ENCODE data around the gene TSTD2. TPM values are rescaled to one million over a fixed set of nuclear protein-coding genes. Genes with fewer than 3 reads are reported as not detected.
A peak's percentile ranks its signal among the peaks of the same experiment; 100 is the strongest.
"Not testable (repeated sequence)": the region's sequence is repeated elsewhere in the genome, so short reads cannot be mapped to it uniquely, and the experiment has no call there.

The TSTD2 gene
- polyA plus RNA-seq, 3 donors = 1.2 to 11.4 (median 2.4) TPM

GRCh38 chr9:97575673-97576200 lies 57.4 kb downstream of the TSTD2 start:
- H3K4me3 ChIP-seq (replicated peaks in 1 of 3; ENCODE audit: low read depth in 2 of 3, low read length in 3 of 3) = peak overlapping the region; percentile 21 to 73 (median 50)
- no peaks in the 10 kb centered on the region for H4K20me1 ChIP-seq (ENCODE audit: insufficient read depth, low read length)
- Mint-ChIP-seq H3K27me3 (ENCODE audit: low read depth in 3 of 3) (peaks cover 0 to 11% (median 9%) of the 10 kb centered on the region in 3 donors), H3K4me3 (peak overlapping the region; percentile 89 to 99), H3K9me3 (peaks cover 0 to 6% (median 4%) of the 10 kb centered on the region in 7 donors), H3K36me3 (no peaks in the 10 kb centered on the region), H3K4me1 (peaks cover 18% of the 10 kb centered on the region), H3K27ac (peak overlapping the region in 1 of 7 donors; percentile 21)
- H3K27me3 ChIP-seq (ENCODE audit: control insufficient read depth in 2 of 2, insufficient read depth in 2 of 2, low read length in 2 of 2) = no peaks in the 10 kb centered on the region
- peak overlapping the region in 1 of 2 donors; percentile 14 for H3K27ac ChIP-seq (ENCODE audit: low read depth in 1 of 2, low read length in 2 of 2)
- peak overlapping the region; percentile 80 for H2AFZ ChIP-seq (ENCODE audit: insufficient read depth, low read depth, low read length, poor library complexity, severe bottlenecking)
- no peak for DNase-seq
- no peaks in the 10 kb centered on the region for H3K79me2 ChIP-seq (ENCODE audit: insufficient read depth, low read length)
- intact Hi-C loops (cut with micrococcal nuclease) = no loop called here
- no peaks in the 10 kb centered on the region for H3K9me3 ChIP-seq (replicated peaks in 1 of 2; ENCODE audit: control insufficient read depth in 1 of 2, insufficient read depth in 1 of 2, low read length in 2 of 2)
- H3K9ac ChIP-seq (ENCODE audit: insufficient read depth, low read length, poor library complexity, severe bottlenecking) = no peak overlapping the region
- 52% methylated on average over 4 of the region's 11 CpGs for WGBS (ENCODE audit: insufficient coverage)
- H3K36me3 ChIP-seq (replicated peaks in 1 of 2; ENCODE audit: control insufficient read depth in 1 of 2, insufficient read depth in 2 of 2, low read length in 2 of 2) = no peaks in the 10 kb centered on the region
- TF ChIP-seq, protein P1, sequence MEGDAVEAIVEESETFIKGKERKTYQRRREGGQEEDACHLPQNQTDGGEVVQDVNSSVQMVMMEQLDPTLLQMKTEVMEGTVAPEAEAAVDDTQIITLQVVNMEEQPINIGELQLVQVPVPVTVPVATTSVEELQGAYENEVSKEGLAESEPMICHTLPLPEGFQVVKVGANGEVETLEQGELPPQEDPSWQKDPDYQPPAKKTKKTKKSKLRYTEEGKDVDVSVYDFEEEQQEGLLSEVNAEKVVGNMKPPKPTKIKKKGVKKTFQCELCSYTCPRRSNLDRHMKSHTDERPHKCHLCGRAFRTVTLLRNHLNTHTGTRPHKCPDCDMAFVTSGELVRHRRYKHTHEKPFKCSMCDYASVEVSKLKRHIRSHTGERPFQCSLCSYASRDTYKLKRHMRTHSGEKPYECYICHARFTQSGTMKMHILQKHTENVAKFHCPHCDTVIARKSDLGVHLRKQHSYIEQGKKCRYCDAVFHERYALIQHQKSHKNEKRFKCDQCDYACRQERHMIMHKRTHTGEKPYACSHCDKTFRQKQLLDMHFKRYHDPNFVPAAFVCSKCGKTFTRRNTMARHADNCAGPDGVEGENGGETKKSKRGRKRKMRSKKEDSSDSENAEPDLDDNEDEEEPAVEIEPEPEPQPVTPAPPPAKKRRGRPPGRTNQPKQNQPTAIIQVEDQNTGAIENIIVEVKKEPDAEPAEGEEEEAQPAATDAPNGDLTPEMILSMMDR (IDR thresholded peaks at IDR 0.05) = no peak
- H3K4me2 ChIP-seq (replicated peaks; ENCODE audit: extremely low read depth, low read length, poor library complexity, severe bottlenecking) = peak overlapping the region; percentile 68
- peaks cover 10 to 11% of the 10 kb centered on the region in 2 donors for H3K4me1 ChIP-seq (ENCODE audit: control insufficient read depth in 1 of 2, insufficient read depth in 2 of 2, low read length in 2 of 2)

GRCh38 chr9:97574921-97575672 lies 58.1 kb downstream of the TSTD2 start:
- Mint-ChIP-seq H3K4me3 (peak overlapping the region; percentile 89 to 99), H3K27ac (peak overlapping the region in 6 of 7 donors; percentile 18 to 82 (median 54)), H3K27me3 (ENCODE audit: low read depth in 3 of 3) (peaks cover 0 to 10% (median 9%) of the 10 kb centered on the region in 3 donors), H3K4me1 (peaks cover 18% of the 10 kb centered on the region)
- Histone ChIP-seq H3K4me1 (ENCODE audit: control insufficient read depth in 1 of 2, insufficient read depth in 2 of 2, low read length in 2 of 2) (peaks cover 10 to 11% of the 10 kb centered on the region in 2 donors), H2AFZ (ENCODE audit: insufficient read depth, low read depth, low read length, poor library complexity, severe bottlenecking) (peak overlapping the region; percentile 80), H3K4me3 (replicated peaks in 1 of 3; ENCODE audit: low read depth in 2 of 3, low read length in 3 of 3) (peak overlapping the region; percentile 21 to 73 (median 50)), H3K9ac (ENCODE audit: insufficient read depth, low read length, poor library complexity, severe bottlenecking) (peak overlapping the region; percentile 56), H3K27ac (ENCODE audit: low read depth in 1 of 2, low read length in 2 of 2) (peak overlapping the region in 1 of 2 donors; percentile 14), H3K4me2 (replicated peaks; ENCODE audit: extremely low read depth, low read length, poor library complexity, severe bottlenecking) (peak overlapping the region; percentile 68)
- H3K79me2 ChIP-seq (ENCODE audit: insufficient read depth, low read length); intact Hi-C loops (cut with micrococcal nuclease); DNase-seq; H4K20me1 ChIP-seq (ENCODE audit: insufficient read depth, low read length); H3K27me3 ChIP-seq (ENCODE audit: control insufficient read depth in 2 of 2, insufficient read depth in 2 of 2, low read length in 2 of 2); H3K9me3 ChIP-seq (replicated peaks in 1 of 2; ENCODE audit: control insufficient read depth in 1 of 2, insufficient read depth in 1 of 2, low read length in 2 of 2); H3K36me3 Mint-ChIP-seq; H3K36me3 ChIP-seq (replicated peaks in 1 of 2; ENCODE audit: control insufficient read depth in 1 of 2, insufficient read depth in 2 of 2, low read length in 2 of 2); H3K9me3 Mint-ChIP-seq: not testable (repeated sequence)
- WGBS (ENCODE audit: insufficient coverage) = 48% methylated on average over 13 of the region's 21 CpGs

DNA sequence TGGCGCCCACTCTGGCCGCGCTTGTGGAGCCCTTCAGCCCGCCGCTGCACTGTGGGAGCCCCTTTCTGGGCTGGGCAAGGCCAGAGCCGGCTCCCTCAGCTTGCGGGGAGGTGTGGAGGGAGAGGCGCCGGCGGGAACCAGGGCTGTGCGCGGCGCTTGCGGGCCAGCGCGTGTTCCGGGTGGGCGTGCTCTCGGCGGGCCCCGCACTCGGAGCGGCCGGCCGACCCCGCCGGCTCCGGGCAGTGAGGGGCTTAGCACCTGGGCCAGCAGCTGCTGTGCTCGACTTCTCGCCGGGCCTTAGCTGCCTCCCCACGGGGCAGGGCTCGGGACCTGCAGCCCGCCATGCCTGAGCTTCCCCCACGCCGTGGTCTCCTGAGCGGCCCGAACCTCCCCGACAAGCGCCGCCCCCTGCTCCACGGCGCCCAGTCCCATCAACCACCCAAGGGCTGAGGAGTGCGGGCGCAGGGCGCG lies 59.0 kb downstream of the TSTD2 start:
- H3K27ac Mint-ChIP-seq; H3K4me3 ChIP-seq (replicated peaks in 1 of 3; ENCODE audit: low read depth in 2 of 3, low read length in 3 of 3); H3K9me3 ChIP-seq (replicated peaks in 1 of 2; ENCODE audit: control insufficient read depth in 1 of 2, insufficient read depth in 1 of 2, low read length in 2 of 2); H2AFZ ChIP-seq (ENCODE audit: insufficient read depth, low read depth, low read length, poor library complexity, severe bottlenecking); H3K36me3 ChIP-seq (replicated peaks in 1 of 2; ENCODE audit: control insufficient read depth in 1 of 2, insufficient read depth in 2 of 2, low read length in 2 of 2); intact Hi-C loops (cut with micrococcal nuclease); H3K27ac ChIP-seq (ENCODE audit: low read depth in 1 of 2, low read length in 2 of 2); H3K9me3 Mint-ChIP-seq; H4K20me1 ChIP-seq (ENCODE audit: insufficient read depth, low read length); H3K4me3 Mint-ChIP-seq; H3K36me3 Mint-ChIP-seq; H3K4me2 ChIP-seq (replicated peaks; ENCODE audit: extremely low read depth, low read length, poor library complexity, severe bottlenecking); DNase-seq; H3K9ac ChIP-seq (ENCODE audit: insufficient read depth, low read length, poor library complexity, severe bottlenecking); H3K79me2 ChIP-seq (ENCODE audit: insufficient read depth, low read length); H3K27me3 ChIP-seq (ENCODE audit: control insufficient read depth in 2 of 2, insufficient read depth in 2 of 2, low read length in 2 of 2): not testable (repeated sequence)
- 98% methylated on average over 27 of the region's 47 CpGs for WGBS (ENCODE audit: insufficient coverage)
- peaks cover 0 to 10% (median 5%) of the 10 kb centered on the region in 3 donors for H3K27me3 Mint-ChIP-seq (ENCODE audit: low read depth in 3 of 3)
- peaks cover 10 to 11% of the 10 kb centered on the region in 2 donors for H3K4me1 ChIP-seq (ENCODE audit: control insufficient read depth in 1 of 2, insufficient read depth in 2 of 2, low read length in 2 of 2)
- H3K4me1 Mint-ChIP-seq = peaks cover 18% of the 10 kb centered on the region
